HG03342 (cell line): ENCODE measurements around the gene CXCL8.
"Not testable (repeated sequence)": the region's sequence is repeated elsewhere in the genome, so short reads cannot be mapped to it uniquely, and the experiment has no call there.

Source experiments
- ATAC-seq: cut with Tn5 transposase; IDR thresholded peaks from one replicate; pipeline ENCODE4 v1.9.1; 2021; ENCODE audit warnings: mild to moderate bottlenecking, moderate library complexity; ENCODE audit not compliant: unreplicated experiment

The CXCL8 gene

GRCh38 chr4:73743281-73743680, 2.9 kb downstream of the CXCL8 start:
- ATAC-seq = no peak

DNA sequence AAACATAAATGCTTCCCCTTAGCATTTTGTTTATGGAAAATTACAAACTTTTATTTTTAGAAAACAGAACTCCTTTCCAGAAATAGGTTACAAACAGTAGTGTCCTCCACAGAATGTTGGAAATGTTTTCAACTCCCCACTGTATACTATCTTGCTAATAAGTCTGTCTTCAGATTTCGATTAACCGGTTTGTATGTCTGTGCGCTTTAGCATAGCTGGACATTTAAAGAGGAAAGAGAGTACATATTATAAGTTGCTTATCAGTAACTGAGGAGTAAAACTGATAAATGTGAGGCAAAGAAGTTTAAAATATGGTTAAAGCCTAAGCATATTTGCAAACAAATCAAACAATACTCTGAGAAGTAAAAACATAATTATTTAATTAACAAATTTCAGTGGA, 3.4 kb downstream of the CXCL8 start:
- no peak for ATAC-seq

- no peak for ATAC-seq
Measured at GRCh38 chr4:73744203-73744602, 3.8 kb downstream of the CXCL8 start.

DNA sequence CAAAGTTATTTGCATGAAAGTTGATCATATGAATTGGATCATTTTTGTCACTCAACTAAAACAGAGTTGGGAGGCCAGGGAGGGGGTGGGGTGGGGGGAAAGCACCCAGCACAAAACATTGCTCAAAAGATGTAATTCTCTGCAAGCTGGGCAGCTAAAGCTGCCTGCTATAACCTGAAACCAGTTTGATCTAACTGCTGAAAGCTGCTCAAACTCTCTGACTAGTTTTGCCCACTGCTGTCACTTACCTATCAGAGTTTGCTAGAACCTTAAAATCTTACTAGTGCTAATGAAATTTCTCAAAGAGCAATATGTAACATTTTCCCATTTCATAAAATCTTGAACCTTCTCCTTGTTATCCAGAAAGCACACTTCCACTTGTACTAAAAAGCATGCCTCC, 10.4 kb downstream of the CXCL8 start:
- ATAC-seq = no peak

DNA sequence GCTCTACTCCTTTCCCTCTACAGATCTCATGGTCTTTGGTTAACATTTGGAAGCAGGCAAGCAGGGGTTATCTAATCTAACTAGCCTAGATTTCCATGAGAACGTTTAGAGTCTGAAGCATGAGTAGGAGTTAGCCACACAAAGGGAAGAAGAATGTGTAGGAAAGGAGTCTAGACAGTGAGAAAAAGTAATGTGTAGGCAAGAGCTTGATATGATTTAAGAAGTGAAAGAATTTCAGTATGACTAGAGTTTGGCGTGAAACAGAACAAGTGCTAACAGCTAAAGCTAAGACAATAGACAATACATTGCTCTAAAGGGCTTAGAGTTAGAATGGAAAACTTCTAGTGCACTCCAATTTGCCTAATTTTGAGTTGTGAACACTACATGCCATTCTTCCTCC, 10.8 kb downstream of the CXCL8 start:
- peak; percentile 81 for ATAC-seq

DNA sequence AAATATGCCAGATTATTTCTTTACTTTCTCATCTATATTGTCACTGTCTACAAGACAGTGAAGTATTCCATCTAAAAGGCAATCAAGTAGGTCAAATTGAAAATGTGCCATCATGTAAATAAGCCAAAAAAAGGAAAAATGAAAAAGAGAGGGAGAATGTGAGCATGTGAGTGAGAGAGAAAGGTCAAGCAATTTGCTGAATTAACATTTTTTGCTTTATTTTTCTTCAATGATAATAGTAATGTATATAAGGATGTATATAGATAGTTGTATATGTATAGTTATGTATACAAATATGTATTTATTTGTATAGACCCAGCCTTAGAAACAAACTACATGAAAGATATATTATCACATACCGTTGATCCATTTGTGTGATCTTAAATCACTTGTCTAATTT, 11.5 kb downstream of the CXCL8 start:
- ATAC-seq = no peak

DNA sequence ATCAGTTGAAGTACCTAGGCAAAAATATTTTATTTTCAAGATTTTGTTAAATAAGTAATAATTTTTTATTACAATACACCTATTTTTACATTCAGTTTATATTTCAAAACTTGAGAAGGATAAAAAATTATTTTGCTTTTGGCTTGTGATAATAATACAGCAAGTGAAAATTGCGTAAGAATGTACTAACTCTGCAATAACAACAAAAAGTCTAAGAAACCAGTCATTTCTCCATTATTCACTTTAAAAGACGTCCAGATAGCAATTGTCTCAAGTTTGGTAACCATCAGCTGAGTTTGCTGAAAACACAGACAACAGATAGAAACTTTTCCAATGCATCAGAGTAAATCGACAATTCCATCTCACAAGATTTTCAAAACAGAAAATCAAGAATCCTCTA, 12.1 kb downstream of the CXCL8 start:
- no peak for ATAC-seq

DNA sequence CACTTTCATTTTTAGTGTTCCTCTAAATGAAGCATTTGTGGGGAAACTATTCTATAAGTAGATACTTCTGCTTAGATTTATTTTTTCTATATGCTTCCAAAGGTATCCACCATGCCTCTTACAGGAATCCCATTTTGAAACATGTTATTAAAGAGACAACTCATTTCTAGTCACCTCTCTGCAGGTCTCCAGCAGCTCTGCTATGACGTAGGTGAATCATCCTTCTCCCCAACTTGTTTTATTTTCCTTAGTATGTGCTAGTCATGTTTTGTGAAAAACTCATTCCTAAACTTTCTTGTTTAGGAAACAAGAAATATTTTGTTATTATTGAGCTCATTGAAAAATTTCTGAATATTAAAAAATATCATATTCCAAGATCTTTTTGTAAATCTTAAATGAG, 12.8 kb downstream of the CXCL8 start:
- ATAC-seq = no peak

DNA sequence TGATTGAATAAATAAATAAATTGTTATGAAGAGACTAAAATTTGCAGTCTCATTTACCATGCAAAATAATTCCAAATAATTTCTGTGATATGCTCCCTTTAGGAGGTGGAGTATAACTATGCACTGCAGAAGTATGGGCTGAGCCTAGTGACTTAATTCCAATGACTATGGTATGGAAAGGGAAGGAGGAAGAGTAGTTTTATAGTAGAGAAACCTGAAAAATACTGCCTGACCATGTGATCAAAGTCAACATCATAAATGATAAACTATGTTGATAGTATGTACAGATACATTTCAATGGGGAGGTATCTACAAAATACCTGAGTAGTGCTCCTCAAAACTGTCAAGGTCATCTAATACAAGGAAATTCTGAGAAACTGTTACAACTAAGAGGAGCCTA, 14.6 kb downstream of the CXCL8 start:
- no peak for ATAC-seq

- no peak for ATAC-seq
Measured at GRCh38 chr4:73759357-73759756, 19.0 kb downstream of the CXCL8 start.

DNA sequence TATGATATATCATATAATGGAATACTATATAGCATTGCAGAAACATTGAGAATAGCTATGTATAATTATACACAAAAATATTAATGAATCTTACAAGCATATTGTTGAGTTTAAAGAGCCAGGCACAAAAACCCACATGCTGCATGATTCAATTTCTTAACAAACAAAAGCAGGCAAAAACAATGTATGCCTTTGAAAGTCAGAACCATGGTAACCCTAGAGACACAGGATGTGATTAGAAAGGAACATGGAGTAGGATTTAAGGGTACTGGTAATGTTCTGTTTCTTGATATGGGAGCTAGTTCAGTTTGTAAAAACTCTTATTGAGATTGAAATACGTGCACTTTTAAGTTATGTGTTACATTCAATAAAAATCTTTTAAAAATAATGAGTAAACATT, 21.5 kb downstream of the CXCL8 start:
- no peak for ATAC-seq

DNA sequence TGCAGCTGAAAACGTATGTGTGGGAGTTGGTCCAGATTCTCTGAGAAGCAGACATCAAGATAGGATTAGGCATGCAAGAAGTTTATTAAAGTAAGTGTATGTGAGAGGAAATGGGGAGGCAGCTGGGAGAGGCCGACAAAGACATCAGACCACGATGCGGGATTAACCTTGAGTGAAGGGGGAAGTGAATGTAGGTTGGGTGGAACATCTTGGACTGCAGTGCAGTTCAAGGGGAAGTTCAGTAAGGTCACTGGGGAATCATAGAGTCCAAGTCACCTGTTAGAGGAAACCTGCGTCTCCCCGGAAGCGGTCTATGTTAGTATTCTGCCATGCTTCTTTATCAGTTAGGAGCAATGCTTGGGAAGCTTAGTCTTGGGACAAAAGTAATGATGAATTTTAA, 22.0 kb downstream of the CXCL8 start:
- ATAC-seq = peak; percentile 82

DNA sequence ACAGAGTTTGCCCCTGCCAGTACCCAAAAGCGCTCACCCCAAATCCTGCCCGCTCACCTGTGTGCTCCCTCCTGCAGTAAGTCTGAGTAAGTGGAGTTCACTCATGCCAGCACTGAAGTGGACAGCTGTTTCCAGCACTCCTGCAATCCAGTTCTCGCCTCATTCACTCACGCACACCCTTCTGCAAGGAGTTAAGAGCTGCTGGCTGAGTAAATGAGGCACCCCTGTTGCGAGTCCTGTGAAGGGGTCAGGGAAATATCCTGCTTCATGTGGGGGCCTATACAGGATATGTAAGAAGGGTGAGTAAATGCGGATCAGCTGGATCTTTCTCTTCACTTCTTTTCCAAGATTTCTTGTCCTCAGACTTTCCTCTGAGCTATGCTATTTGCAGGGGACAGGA, 23.5 kb downstream of the CXCL8 start:
- no peak for ATAC-seq

DNA sequence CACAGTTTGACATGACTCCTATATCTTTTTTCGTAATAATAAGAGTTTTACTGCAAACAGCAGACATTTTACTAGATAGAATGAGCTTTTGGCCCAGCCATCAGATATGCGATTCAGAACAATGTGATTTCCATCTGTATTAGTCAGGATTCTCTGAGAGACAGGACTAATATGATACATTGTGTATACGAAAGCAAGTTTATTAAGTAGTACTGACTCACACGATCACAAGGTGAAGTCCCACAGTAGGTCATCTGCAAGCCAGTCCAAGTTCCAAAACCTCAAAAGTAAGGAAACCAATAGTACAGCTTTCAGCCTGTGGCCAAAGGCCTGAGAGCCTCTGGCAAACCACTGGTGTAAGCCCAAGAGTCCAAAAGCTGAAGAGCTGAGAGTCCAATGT, 24.1 kb downstream of the CXCL8 start:
- ATAC-seq = no peak

DNA sequence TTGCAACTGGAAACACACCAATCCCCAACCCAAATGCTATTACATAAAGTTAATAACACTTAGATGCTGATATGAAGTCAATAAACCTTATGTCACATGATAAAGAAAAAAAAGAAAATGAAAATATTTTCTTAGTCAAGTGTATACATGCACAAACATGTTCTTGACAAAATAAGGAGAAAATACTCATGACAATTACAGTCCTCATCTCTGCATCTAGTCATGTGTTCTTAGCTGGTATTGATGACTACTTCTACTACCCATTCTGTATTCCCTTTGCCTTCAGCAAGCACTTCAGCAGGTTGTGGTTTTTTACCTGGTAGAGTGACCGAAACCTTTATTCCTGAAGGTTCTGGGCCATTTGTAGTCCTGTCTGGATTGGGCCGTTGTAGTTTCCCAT, 24.9 kb downstream of the CXCL8 start:
- ATAC-seq = no peak

DNA sequence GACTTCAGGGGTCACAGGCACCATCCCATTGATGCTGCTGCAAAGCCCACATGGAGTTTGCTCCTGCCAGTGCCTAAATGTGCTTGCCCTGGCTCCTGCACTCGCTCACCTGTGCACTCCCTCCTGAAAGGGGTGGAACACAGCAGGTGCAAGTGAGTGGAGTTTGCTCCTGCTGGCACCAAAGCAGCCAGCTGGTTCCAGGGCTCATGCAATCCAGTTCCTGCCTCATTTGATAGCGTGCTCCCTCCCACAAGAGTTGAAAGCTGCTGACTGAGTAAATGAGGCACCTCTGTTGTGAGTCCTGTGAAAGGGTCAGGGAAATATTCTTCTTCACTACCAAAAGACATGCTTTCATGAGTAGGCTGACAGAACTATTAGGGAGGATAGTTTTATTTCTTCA, 30.5 kb downstream of the CXCL8 start:
- ATAC-seq = no peak

GRCh38 chr4:73772363-73772762, 32.0 kb downstream of the CXCL8 start:
- no peak for ATAC-seq

DNA sequence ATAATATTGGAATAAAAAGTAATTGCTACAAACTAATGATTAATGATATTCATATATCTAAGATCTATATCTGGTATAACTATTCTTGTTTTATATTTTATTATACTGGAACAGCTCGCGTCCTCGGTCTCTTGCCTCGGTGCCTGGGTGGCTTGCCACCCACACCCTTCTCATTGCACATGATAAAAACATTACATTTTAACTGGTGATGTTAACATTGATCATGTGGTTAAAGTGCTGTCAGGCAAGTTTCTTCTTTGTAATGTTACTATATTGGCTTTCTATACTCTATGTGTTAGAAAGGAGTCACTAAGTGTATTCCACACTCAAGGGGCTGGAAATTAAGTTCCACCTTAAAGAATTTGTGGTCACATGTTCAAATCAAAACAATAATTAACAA, 34.0 kb downstream of the CXCL8 start:
- not testable (repeated sequence) for ATAC-seq

GRCh38 chr4:73776321-73776729, 36.0 kb downstream of the CXCL8 start:
- ATAC-seq = no peak

DNA sequence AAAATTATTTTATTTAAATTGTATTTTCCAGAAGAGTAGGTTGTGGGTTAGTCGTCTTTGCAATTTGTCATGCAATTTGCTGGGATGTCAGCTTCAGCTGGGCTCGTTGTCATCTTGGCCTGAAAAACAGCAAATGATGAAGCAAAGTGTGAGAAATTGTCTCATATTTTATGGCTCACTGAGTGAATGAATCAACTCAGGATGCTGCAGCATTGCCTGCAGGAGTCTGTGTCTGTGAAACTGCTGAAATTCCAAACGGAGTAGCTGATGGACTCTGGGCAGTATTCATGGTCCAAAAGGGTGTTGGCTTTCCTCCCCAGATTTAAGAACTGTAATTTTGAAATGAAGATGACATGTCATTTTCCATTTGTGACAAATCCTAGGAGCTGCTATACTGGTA, 37.2 kb downstream of the CXCL8 start:
- ATAC-seq = no peak

GRCh38 chr4:73780243-73780642, 39.9 kb downstream of the CXCL8 start:
- ATAC-seq = no peak

- ATAC-seq = no peak
Measured at GRCh38 chr4:73780834-73781233, 40.5 kb downstream of the CXCL8 start.

- no peak for ATAC-seq
Measured at GRCh38 chr4:73788411-73788810, 48.0 kb downstream of the CXCL8 start.
